Neutrophil (primary cell): ENCODE measurements around the gene CYP8B1.
"Not testable (repeated sequence)": the region's sequence is repeated elsewhere in the genome, so short reads cannot be mapped to it uniquely, and the experiment has no call there.

ENCODE experiments used
- H3K27ac ChIP-seq: fragments of 200-600 bp; sonication (generic); 2 replicates; pipeline ENCODE4 v1.5.1; 2016; ENCODE audit warnings: mild to moderate bottlenecking, moderate library complexity
- H3K27me3 ChIP-seq: fragments of 200-600 bp; sonication (generic); 2 replicates; pipeline ENCODE4 v1.6.0; 2016; ENCODE audit warnings: mild to moderate bottlenecking
- H3K36me3 ChIP-seq: fragments of 200-600 bp; sonication (generic); 2 replicates; pipeline ENCODE4 v1.5.1; 2017
- H3K4me1 ChIP-seq, 2 experiments: fragments of 200-600 bp in 1 of 2; sonication (generic) in 1 of 2; 1 replicate in 1 of 2; 2 replicates in 1 of 2; pipeline versions ENCODE4 v1.5.1 to v1.6.1; 2013 to 2016; ENCODE audit warnings: low read depth in 1 of 2, low read length in 1 of 2, mild to moderate bottlenecking in 1 of 2, moderate library complexity in 1 of 2; ENCODE audit not compliant: control insufficient read depth in 1 of 2, insufficient read depth in 1 of 2
- H3K4me3 ChIP-seq, 2 experiments: fragments of 200-600 bp in 1 of 2; sonication (generic) in 1 of 2; 1 replicate in 1 of 2; 2 replicates in 1 of 2; pipeline ENCODE4 v1.5.1; 2013 to 2016; ENCODE audit warnings: low read depth in 1 of 2, low read length in 1 of 2, mild to moderate bottlenecking in 1 of 2, moderate library complexity in 1 of 2
- H3K9me3 ChIP-seq: fragments of 200-600 bp; sonication (generic); 2 replicates; pipeline ENCODE4 v1.5.1; 2016
- CTCF ChIP-seq: fragments of 200-600 bp; sonication (generic); IDR thresholded peaks from 2 replicates; pipeline ENCODE4 v1.5.1; 2016; ENCODE audit warnings: antibody characterized with exemption

Gene CYP8B1

GRCh38 chr3:42892807-42893206 is 17.1 kb upstream of the CYP8B1 start:
- Histone ChIP-seq H3K4me1 (no peaks in the 10 kb centered on the region), H3K27ac (no peak overlapping the region), H3K9me3 (no peaks in the 10 kb centered on the region), H3K27me3 (no peaks in the 10 kb centered on the region), H3K4me3 (no peak overlapping the region), H3K36me3 (no peaks in the 10 kb centered on the region)
- no peak for TF ChIP-seq CTCF

- no peak for TF ChIP-seq CTCF
- Histone ChIP-seq H3K4me1 (no peaks in the 10 kb centered on the region), H3K9me3 (no peaks in the 10 kb centered on the region), H3K36me3 (no peaks in the 10 kb centered on the region), H3K27me3 (no peaks in the 10 kb centered on the region), H3K27ac (no peak overlapping the region), H3K4me3 (no peak overlapping the region)
Measured at GRCh38 chr3:42892169-42892568, 16.5 kb upstream of the CYP8B1 start.

DNA sequence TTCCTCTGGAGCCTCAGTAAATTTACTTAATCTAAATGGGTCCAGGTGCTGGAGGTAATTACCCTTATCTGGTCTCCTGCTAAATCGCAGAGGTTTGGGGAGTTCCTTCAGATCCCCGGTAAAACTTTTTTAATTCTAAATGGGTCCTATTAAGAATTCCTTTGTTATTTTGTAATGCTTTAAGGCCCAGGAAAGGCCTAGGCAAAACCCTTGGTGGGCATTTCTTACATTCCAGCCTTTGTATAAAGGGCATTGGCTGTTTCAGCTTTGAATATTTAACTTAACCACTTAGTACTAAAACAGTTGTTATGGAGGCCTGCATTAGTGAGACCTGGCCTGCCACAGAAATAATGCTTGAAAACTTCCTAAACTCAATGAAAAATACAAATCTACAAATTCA is 15.4 kb upstream of the CYP8B1 start:
- H3K27me3 ChIP-seq = no peaks in the 10 kb centered on the region
- no peaks in the 10 kb centered on the region for H3K36me3 ChIP-seq
- no peaks in the 10 kb centered on the region for H3K9me3 ChIP-seq
- no peak overlapping the region for H3K4me3 ChIP-seq
- H3K27ac ChIP-seq = no peak overlapping the region
- no peak for TF ChIP-seq CTCF
- no peaks in the 10 kb centered on the region for H3K4me1 ChIP-seq

GRCh38 chr3:42887084-42887483 is 11.4 kb upstream of the CYP8B1 start:
- no peak overlapping the region for H3K27ac ChIP-seq
- H3K4me1 ChIP-seq = no peaks in the 10 kb centered on the region
- no peak overlapping the region for H3K4me3 ChIP-seq
- no peak for TF ChIP-seq CTCF
- no peaks in the 10 kb centered on the region for H3K36me3 ChIP-seq
- no peaks in the 10 kb centered on the region for H3K9me3 ChIP-seq
- H3K27me3 ChIP-seq = peaks cover 5% of the 10 kb centered on the region

- no peaks in the 10 kb centered on the region for H3K9me3 ChIP-seq
- peaks cover under 1% of the 10 kb centered on the region in 2 experiments for H3K4me1 ChIP-seq
- H3K4me3 ChIP-seq = no peak overlapping the region
- H3K27me3 ChIP-seq = peaks cover 13% of the 10 kb centered on the region
- H3K27ac ChIP-seq = no peak overlapping the region
- no peak for TF ChIP-seq CTCF
- no peaks in the 10 kb centered on the region for H3K36me3 ChIP-seq
Measured at GRCh38 chr3:42886294-42886822, 10.7 kb upstream of the CYP8B1 start.

DNA sequence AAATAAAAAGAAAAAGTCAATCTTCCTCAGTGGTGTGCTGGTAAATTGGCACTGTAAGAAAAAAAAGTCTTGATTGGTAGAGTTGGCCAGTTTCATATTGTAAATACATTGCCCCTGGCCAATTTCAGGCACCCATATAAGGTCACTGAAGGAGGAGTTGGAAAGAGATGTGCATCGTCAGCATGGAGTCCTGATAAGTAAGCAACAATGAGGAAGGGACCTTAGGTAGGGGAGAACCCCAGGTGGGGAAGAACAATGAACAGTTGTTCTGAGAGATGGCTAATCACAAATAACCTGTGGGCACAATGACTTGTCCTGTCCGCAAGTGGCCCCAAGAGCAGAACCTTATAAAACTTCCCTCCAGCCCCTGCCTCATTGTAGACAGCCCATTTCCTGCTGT is 8.6 kb upstream of the CYP8B1 start:
- TF ChIP-seq CTCF = no peak
- Histone ChIP-seq H3K4me1 (peaks cover 7 to 9% of the 10 kb centered on the region in 2 experiments), H3K36me3 (no peaks in the 10 kb centered on the region), H3K27ac (no peak overlapping the region), H3K9me3 (no peaks in the 10 kb centered on the region), H3K27me3 (peaks cover 31% of the 10 kb centered on the region), H3K4me3 (no peak overlapping the region)

DNA sequence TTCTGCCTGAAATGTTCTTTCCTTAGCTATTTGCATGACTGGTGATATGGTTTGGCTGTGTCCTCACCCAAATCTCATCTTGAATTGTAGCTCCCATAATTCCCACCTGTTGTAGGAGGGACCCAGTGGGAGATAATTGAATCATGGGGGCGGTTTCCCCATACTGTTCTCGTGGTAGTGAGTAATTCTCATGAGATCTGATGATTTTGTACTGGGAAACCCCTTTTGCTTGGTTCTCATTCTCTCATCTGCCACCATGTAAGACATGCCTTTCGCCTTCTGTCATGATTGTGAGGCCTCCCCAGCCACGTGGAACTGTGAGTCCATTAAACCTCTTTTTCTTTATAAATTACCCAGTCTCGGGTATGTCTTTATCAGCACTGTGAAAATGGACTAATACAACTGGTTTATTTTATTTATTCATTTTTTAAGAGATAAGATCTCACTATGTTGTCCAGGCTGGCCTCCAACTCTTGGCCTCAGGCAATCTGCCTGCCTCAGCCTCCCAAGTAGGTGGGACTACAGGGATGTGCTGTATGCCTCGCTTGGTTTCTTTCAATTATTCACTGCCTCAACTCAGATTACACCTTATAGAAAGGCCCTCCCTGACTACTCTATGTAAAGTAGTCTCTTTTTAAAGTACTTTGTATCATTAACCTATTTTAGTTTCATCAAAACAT is 7.7 kb upstream of the CYP8B1 start:
- not testable (repeated sequence) for H3K36me3 ChIP-seq, H3K27ac ChIP-seq, H3K4me1 ChIP-seq, H3K9me3 ChIP-seq, H3K4me3 ChIP-seq
- peaks cover 38% of the 10 kb centered on the region for H3K27me3 ChIP-seq
